ENCODE measurements around the gene FMNL2.
"Not testable (repeated sequence)": the region's sequence is repeated elsewhere in the genome, so short reads cannot be mapped to it uniquely, and the experiment has no call there.

The FMNL2 gene

DNA sequence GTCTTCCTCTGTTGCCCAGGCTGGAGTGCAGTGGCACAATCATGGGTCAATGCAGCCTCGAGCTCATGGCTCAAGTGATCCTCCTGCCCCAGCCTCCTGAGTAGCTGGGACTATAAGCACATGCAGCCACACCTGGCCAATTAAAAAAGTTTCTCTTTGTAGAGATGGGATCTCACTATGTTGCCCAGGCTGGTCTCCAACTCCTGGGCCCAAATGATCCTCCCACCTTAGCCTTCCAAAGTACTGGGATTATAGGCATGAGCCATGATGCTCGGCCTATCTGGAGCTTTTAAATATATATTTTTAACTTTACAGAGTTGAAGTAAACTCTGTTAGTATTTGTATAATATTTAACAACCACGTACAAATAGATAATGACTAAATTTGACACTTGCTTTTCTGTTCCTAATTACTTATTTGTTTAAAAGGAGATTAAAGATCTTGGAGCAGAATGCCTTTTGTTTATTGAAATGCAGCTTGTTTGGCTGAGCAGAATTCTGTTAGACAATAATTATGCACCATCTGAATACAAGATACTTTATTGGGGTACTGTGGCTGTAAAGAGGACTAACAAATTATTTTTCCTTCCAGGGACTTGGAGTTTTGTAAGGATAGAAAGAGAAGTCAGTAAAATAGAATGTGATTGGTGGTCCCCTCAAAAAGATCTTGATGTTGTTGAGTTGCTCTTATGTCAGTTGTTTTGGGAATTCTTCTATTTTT lies 175.0 kb downstream of the FMNL2 start:
- no peak overlapping the region for H3K27ac ChIP-seq (ENCODE audit: low read depth, low read length, severe bottlenecking)
- no peak overlapping the region for H3K4me3 ChIP-seq (ENCODE audit: extremely low read depth, insufficient read depth, low read length, poor library complexity, severe bottlenecking)
- H3K9me3 ChIP-seq (ENCODE audit: control insufficient read depth, low read length) = no peaks in the 10 kb centered on the region
- H3K36me3 ChIP-seq (ENCODE audit: control insufficient read depth, insufficient read depth, low read length) = no peaks in the 10 kb centered on the region
- WGBS, 2 experiments (ENCODE audit: insufficient coverage in 2 of 2) = 100% methylated on average over 1 of the region's 3 CpGs; no CpG with 5 or more reads in 1 of the 2 experiments
- peaks cover 11% of the 10 kb centered on the region for H3K4me1 ChIP-seq (ENCODE audit: control insufficient read depth, insufficient read depth, low read length, poor library complexity, severe bottlenecking)

DNA sequence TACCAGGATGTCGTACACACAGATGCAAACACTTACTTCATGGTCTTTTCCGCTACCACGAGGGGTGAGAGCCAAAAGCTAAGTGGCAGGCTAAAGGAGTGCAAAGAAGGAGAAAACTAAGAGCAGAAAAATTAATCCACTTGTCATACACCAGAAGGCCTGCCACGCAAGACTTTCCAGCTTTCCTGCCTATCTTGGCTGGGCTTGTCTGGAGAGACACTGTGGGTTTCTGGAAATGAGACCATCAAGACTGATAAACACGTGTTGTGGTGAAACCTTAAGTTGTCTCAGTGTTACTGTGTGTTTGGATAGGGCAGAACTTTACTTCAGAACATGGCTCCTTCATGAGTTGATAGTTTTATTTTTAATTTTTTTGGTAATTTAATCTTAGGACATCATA lies 175.6 kb downstream of the FMNL2 start:
- H3K36me3 ChIP-seq (ENCODE audit: control insufficient read depth, insufficient read depth, low read length) = no peaks in the 10 kb centered on the region
- WGBS, 2 experiments (ENCODE audit: insufficient coverage in 2 of 2) = 100% methylated on average over 2 of the region's 5 CpGs
- no peak overlapping the region for H3K4me3 ChIP-seq (ENCODE audit: extremely low read depth, insufficient read depth, low read length, poor library complexity, severe bottlenecking)
- no peak overlapping the region for H3K27ac ChIP-seq (ENCODE audit: low read depth, low read length, severe bottlenecking)
- peaks cover 5% of the 10 kb centered on the region for H3K4me1 ChIP-seq (ENCODE audit: control insufficient read depth, insufficient read depth, low read length, poor library complexity, severe bottlenecking)
- H3K9me3 ChIP-seq (ENCODE audit: control insufficient read depth, low read length) = no peaks in the 10 kb centered on the region

DNA sequence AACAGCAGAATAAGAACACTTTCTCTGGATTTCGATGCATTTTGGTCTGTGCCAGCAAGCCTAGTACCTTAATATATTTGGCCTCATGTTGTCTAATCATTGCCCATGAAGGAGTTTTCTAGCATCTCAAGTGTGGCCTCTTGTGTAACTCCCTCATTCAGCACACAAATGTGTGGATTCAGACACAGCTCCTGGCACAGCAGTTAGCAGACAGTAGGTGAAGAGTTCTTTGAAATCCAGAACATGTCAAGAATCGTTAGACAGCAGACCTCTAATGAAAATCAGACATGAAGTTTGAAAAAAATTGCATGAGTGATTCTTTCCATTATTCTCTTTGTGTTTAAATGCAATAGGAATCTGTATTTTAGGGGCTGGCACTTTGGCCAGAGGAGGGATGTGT lies 177.0 kb downstream of the FMNL2 start:
- Histone ChIP-seq H3K4me3 (ENCODE audit: extremely low read depth, insufficient read depth, low read length, poor library complexity, severe bottlenecking) (no peak overlapping the region), H3K9me3 (ENCODE audit: control insufficient read depth, low read length) (no peaks in the 10 kb centered on the region), H3K27ac (ENCODE audit: low read depth, low read length, severe bottlenecking) (no peak overlapping the region), H3K36me3 (ENCODE audit: control insufficient read depth, insufficient read depth, low read length) (no peaks in the 10 kb centered on the region), H3K4me1 (ENCODE audit: control insufficient read depth, insufficient read depth, low read length, poor library complexity, severe bottlenecking) (no peaks in the 10 kb centered on the region)
- WGBS, 2 experiments (ENCODE audit: insufficient coverage in 2 of 2) = 69 to 86% methylated on average over 1 to 2 of the region's 2 CpGs

DNA sequence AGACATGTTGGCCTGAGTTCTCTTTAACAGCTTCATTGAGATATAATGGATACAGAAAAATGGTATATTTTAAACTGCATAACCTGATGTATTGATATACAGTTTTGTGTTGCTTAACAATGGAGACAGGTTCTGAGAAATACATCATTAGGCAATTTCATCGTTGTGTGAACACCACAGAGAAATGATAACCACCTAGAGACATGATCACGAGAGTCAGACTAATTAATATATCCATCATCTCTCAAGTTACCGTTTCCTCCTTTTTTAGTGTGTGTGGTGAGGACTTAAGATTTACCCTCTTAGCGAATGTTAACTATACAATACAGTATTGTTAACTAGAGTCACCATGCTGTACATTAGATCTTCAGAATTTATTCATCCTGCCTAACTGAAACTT lies 178.1 kb downstream of the FMNL2 start:
- H3K27ac ChIP-seq (ENCODE audit: low read depth, low read length, severe bottlenecking) = no peak overlapping the region
- no peaks in the 10 kb centered on the region for H3K4me1 ChIP-seq (ENCODE audit: control insufficient read depth, insufficient read depth, low read length, poor library complexity, severe bottlenecking)
- WGBS, 2 experiments (ENCODE audit: insufficient coverage in 2 of 2) = no CpG with 5 or more reads among the region's 4 CpGs
- no peaks in the 10 kb centered on the region for H3K36me3 ChIP-seq (ENCODE audit: control insufficient read depth, insufficient read depth, low read length)
- H3K9me3 ChIP-seq (ENCODE audit: control insufficient read depth, low read length) = no peaks in the 10 kb centered on the region
- no peak overlapping the region for H3K4me3 ChIP-seq (ENCODE audit: extremely low read depth, insufficient read depth, low read length, poor library complexity, severe bottlenecking)

DNA sequence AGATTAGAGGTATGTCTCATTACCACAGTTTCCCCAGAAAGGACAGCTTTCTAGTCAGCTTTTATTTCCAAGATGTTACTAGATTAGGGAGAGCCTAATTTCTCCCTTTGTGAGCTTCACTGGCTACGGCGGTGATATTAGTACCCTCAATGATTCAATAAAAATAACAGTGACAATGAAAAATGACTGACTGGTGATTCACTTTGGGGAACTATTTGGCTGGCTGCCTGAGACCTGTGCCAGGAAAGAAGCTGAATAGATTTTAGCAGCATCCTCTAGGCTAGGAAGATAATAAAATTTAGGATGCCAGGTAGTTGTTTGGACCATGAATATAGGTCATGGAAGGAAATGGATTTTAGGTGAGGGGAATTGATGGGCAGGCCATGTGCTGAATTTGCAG lies 178.7 kb downstream of the FMNL2 start:
- H3K4me1 ChIP-seq (ENCODE audit: control insufficient read depth, insufficient read depth, low read length, poor library complexity, severe bottlenecking) = peaks cover under 1% of the 10 kb centered on the region
- WGBS, 2 experiments (ENCODE audit: insufficient coverage in 2 of 2) = 67% methylated on average over 2 of the region's 2 CpGs; no CpG with 5 or more reads in 1 of the 2 experiments
- no peaks in the 10 kb centered on the region for H3K9me3 ChIP-seq (ENCODE audit: control insufficient read depth, low read length)
- H3K4me3 ChIP-seq (ENCODE audit: extremely low read depth, insufficient read depth, low read length, poor library complexity, severe bottlenecking) = no peak overlapping the region
- no peak overlapping the region for H3K27ac ChIP-seq (ENCODE audit: low read depth, low read length, severe bottlenecking)
- no peaks in the 10 kb centered on the region for H3K36me3 ChIP-seq (ENCODE audit: control insufficient read depth, insufficient read depth, low read length)

DNA sequence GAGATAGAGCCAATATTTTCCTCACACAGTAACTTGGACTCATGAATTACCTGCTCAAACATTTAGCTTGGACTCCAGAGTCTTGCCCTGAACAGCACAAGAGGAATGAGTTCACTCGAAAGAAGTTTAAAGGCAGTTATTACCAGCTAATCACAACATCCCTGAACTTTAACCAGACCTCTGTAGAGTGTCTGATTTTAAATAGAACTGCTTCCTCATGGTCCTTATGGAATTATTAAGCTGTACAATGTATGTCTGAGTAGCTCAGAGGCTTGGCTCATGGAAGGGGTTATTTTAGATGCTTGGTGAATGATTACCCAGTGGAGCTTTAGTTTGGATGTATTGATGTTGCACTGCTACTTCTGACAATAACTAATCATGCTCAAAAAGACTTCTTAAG lies 183.1 kb downstream of the FMNL2 start:
- H3K36me3 ChIP-seq (ENCODE audit: control insufficient read depth, insufficient read depth, low read length) = peaks cover 2% of the 10 kb centered on the region
- H3K4me3 ChIP-seq (ENCODE audit: extremely low read depth, insufficient read depth, low read length, poor library complexity, severe bottlenecking) = no peak overlapping the region
- WGBS, 2 experiments (ENCODE audit: insufficient coverage in 2 of 2) = no CpG with 5 or more reads among the region's 1 CpG
- no peak overlapping the region for H3K27ac ChIP-seq (ENCODE audit: low read depth, low read length, severe bottlenecking)
- peaks cover 9% of the 10 kb centered on the region for H3K4me1 ChIP-seq (ENCODE audit: control insufficient read depth, insufficient read depth, low read length, poor library complexity, severe bottlenecking)
- no peaks in the 10 kb centered on the region for H3K9me3 ChIP-seq (ENCODE audit: control insufficient read depth, low read length)

DNA sequence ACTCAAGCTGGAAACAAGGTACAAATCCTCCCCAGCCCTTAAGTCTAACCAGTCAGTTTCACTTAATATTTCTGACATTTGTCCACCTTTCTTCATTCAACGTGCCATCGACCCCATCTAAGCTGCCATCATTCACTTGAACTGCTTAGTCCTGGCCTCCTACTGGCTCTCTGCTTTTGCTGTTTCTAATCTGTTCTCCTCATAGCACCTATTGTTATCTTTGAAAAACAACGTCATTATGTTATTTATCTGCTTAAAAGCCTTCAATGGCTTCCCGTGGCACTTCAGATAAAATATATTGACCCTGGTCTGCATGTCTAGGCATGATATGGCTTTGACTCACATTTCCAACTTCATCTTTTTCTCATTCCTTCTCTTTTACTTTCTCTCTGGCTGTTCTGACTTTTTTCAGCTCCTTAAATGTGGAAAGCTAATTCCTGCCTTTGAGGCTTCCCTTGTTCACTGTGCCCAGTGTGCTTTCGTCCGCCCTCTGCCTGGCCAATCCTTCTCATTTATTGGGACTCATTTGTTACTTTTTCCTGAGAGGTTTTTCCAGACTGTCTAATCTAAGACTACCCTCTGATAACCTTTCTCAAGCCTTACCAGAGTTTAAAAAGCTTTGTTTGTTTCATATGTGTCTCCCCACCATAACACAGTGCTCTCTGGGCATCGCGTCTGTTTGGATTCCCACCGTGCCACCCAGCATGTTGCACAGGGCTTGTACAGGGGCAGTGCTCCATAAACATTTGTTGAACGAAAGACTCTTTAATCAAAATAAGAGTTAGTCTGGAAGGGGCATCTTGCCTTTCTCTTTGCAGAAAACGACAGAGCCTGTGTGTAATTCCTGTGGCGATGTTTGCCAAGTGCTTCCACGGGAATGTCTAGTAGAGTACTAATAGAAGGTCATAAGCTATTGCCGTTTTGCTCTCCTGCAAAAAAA lies 183.9 kb downstream of the FMNL2 start:
- Histone ChIP-seq H3K27ac (ENCODE audit: low read depth, low read length, severe bottlenecking) (no peak overlapping the region), H3K36me3 (ENCODE audit: control insufficient read depth, insufficient read depth, low read length) (peaks cover 2% of the 10 kb centered on the region), H3K4me1 (ENCODE audit: control insufficient read depth, insufficient read depth, low read length, poor library complexity, severe bottlenecking) (peaks cover 9% of the 10 kb centered on the region), H3K9me3 (ENCODE audit: control insufficient read depth, low read length) (no peaks in the 10 kb centered on the region), H3K4me3 (ENCODE audit: extremely low read depth, insufficient read depth, low read length, poor library complexity, severe bottlenecking) (no peak overlapping the region)
- WGBS, 2 experiments (ENCODE audit: insufficient coverage in 2 of 2) = 84 to 92% methylated on average over 10 of the region's 14 CpGs

DNA sequence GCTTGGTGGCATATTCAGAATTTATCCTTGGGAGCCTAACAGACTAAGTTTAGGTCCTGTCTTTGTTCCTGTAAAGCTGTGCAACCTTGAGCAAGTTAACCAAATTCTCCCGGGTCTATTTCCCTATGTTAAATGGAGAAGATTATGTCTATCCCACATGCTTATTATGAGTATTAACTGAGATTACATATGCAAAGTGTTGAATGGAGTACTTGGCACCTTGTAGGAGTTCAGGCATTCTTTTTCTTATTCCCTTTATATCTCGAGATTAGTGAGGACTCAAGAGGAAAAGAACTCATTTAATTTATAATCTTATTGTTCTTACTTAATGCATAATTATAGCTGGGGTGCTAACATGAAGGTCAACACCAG lies 184.6 kb downstream of the FMNL2 start:
- H3K4me1 ChIP-seq (ENCODE audit: control insufficient read depth, insufficient read depth, low read length, poor library complexity, severe bottlenecking) = peaks cover 9% of the 10 kb centered on the region
- H3K9me3 ChIP-seq (ENCODE audit: control insufficient read depth, low read length) = no peaks in the 10 kb centered on the region
- H3K4me3 ChIP-seq (ENCODE audit: extremely low read depth, insufficient read depth, low read length, poor library complexity, severe bottlenecking) = no peak overlapping the region
- no peak overlapping the region for H3K27ac ChIP-seq (ENCODE audit: low read depth, low read length, severe bottlenecking)
- H3K36me3 ChIP-seq (ENCODE audit: control insufficient read depth, insufficient read depth, low read length) = peaks cover 2% of the 10 kb centered on the region
- WGBS, 2 experiments (ENCODE audit: insufficient coverage in 2 of 2) = 100% methylated on average over 1 of the region's 2 CpGs; no CpG with 5 or more reads in 1 of the 2 experiments

DNA sequence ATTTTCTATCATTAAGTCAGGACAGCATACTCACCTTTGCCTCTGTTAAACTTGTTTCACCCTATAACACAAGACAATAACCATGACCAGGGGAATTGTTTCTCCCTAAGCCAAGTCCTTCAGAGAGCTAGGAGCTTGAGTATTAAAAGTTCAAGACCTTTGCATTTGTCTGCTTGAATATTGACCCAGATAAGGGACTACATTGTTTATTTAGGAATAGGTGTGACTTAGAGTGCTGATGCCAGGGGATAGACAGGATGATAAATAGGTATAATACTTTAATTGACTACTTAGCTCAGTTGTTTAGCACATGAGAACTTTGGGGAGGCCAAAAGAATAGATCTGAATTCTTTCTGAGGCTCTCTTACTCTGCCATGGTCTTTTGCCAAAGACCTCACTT lies 185.8 kb downstream of the FMNL2 start:
- H3K27ac ChIP-seq (ENCODE audit: low read depth, low read length, severe bottlenecking) = no peak overlapping the region
- H3K9me3 ChIP-seq (ENCODE audit: control insufficient read depth, low read length) = no peaks in the 10 kb centered on the region
- H3K4me3 ChIP-seq (ENCODE audit: extremely low read depth, insufficient read depth, low read length, poor library complexity, severe bottlenecking) = no peak overlapping the region
- H3K36me3 ChIP-seq (ENCODE audit: control insufficient read depth, insufficient read depth, low read length) = peaks cover 2% of the 10 kb centered on the region
- peaks cover 18% of the 10 kb centered on the region for H3K4me1 ChIP-seq (ENCODE audit: control insufficient read depth, insufficient read depth, low read length, poor library complexity, severe bottlenecking)

DNA sequence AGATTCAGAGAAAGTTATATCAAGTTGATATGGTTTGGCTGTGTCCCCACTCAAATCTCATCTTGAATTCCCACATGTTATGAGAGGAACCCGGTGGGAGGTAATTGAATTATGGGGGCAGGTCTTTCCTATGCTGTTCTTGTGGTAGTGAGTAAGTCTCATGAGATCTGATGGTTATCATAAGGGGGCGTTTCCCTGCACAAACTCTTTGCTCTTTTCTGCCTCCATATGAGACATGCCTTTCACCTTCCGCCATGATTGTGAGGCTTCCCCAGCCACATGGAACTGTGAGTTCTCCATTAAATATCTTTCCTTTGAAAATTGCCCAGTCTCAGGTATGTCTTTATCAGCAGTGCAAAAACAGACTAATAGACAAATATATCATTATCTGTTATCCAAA lies 187.5 kb downstream of the FMNL2 start:
- not testable (repeated sequence) for H3K9me3 ChIP-seq (ENCODE audit: control insufficient read depth, low read length); H3K36me3 ChIP-seq (ENCODE audit: control insufficient read depth, insufficient read depth, low read length); H3K27ac ChIP-seq (ENCODE audit: low read depth, low read length, severe bottlenecking); H3K4me3 ChIP-seq (ENCODE audit: extremely low read depth, insufficient read depth, low read length, poor library complexity, severe bottlenecking)
- H3K4me1 ChIP-seq (ENCODE audit: control insufficient read depth, insufficient read depth, low read length, poor library complexity, severe bottlenecking) = peaks cover 22% of the 10 kb centered on the region
- 90 to 93% methylated on average over 2 of the region's 3 CpGs for WGBS, 2 experiments (ENCODE audit: insufficient coverage in 2 of 2)

DNA sequence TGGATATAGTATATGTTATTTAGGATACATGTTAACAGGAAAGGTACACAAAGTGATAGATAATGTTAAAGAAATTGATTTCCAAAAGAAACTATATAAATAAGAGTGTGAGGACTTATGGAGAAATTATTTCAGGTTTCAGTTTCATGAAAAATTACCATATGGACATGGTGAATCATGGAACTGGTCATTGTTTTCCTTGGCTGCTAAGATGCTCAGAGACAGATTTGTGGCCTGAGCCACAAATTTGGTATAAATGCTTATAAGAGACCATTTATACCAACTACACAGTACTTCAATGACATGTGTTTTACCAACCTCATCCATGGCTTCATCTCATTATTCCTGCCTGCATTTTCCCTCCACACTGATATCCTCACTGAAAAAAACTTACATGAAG lies 188.1 kb downstream of the FMNL2 start:
- no peaks in the 10 kb centered on the region for H3K9me3 ChIP-seq (ENCODE audit: control insufficient read depth, low read length)
- H3K27ac ChIP-seq (ENCODE audit: low read depth, low read length, severe bottlenecking) = no peak overlapping the region
- H3K36me3 ChIP-seq (ENCODE audit: control insufficient read depth, insufficient read depth, low read length) = peaks cover 2% of the 10 kb centered on the region
- peaks cover 22% of the 10 kb centered on the region for H3K4me1 ChIP-seq (ENCODE audit: control insufficient read depth, insufficient read depth, low read length, poor library complexity, severe bottlenecking)
- no peak overlapping the region for H3K4me3 ChIP-seq (ENCODE audit: extremely low read depth, insufficient read depth, low read length, poor library complexity, severe bottlenecking)

All from mesodermal cell (in vitro differentiated cells).